Type B pancreatic cell (in vitro differentiated cells): ENCODE measurements around the gene HEATR1. TPM values are rescaled to one million over a fixed set of nuclear protein-coding genes. Genes with fewer than 3 reads are reported as not detected.
"Not testable (repeated sequence)": the region's sequence is repeated elsewhere in the genome, so short reads cannot be mapped to it uniquely, and the experiment has no call there.

Experiments used
- DNase-seq: peaks from one replicate; pipeline ENCODE4 v3.0.0; 2021; ENCODE audit warnings: mixed read lengths; ENCODE audit not compliant: unreplicated experiment; ENCODE audit errors: extremely low spot score
- H3K27ac Mint-ChIP-seq: 2 replicates; pipeline ENCODE4 v1.8.0; 2021; ENCODE audit warnings: mild to moderate bottlenecking, mixed read lengths
- H3K27me3 Mint-ChIP-seq: 2 replicates; pipeline ENCODE4 v1.8.0; 2021; ENCODE audit warnings: mixed read lengths
- H3K36me3 Mint-ChIP-seq: 2 replicates; pipeline ENCODE4 v1.8.0; 2021; ENCODE audit warnings: mixed read lengths
- H3K4me1 Mint-ChIP-seq: one replicate; pipeline ENCODE4 v1.8.0; 2021; ENCODE audit warnings: mixed read lengths; ENCODE audit not compliant: unreplicated experiment
- H3K4me3 Mint-ChIP-seq: 2 replicates; pipeline ENCODE4 v1.8.0; 2021; ENCODE audit warnings: mild to moderate bottlenecking, mixed read lengths
- H3K9me3 Mint-ChIP-seq: 2 replicates; pipeline ENCODE4 v1.8.0; 2021; ENCODE audit warnings: mixed read lengths
- total RNA-seq: library from RNA; stranded (reverse); gene quantifications from 2 replicates; pipeline ENCODE4 v1.2.1, GENCODE V29; 2021; ENCODE audit warnings: low replicate concordance
- TF ChIP-seq, protein P1 (sequence below): fragments of 200-600 bp; sonication (generic); conservative IDR thresholded peaks from 2 replicates; pipeline ENCODE4 v1.5.0; 2021; ENCODE audit warnings: antibody characterized with exemption, mild to moderate bottlenecking

The HEATR1 gene
- total RNA-seq, 1 donor from 2014 or later, result 51.5 TPM

DNA sequence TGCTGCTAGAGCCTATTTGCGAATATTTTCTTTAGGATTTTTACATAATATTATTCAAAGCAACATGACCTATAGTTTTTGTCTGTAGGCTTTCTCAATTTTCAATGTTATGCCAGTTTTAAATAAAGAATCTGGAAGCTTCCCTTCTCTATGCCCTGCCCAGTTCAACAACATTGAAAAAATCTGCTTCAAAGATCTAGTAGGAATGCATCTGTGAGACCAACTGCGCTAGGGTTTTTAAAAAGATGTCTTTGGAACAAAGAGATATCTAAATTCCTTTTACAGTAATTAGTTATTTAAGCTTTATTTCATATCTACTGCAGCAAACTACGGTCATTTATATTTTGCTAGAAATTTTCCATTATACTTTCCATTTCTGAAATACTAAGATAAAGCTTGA, 25.7 kb downstream of the HEATR1 start:
- Mint-ChIP-seq H3K36me3 (peaks cover 31% of the 10 kb centered on the region), H3K27me3 (no peaks in the 10 kb centered on the region), H3K4me1 (no peaks in the 10 kb centered on the region), H3K9me3 (no peaks in the 10 kb centered on the region), H3K27ac (no peak overlapping the region), H3K4me3 (no peak overlapping the region)
- DNase-seq, result no peak
- TF ChIP-seq, protein P1, sequence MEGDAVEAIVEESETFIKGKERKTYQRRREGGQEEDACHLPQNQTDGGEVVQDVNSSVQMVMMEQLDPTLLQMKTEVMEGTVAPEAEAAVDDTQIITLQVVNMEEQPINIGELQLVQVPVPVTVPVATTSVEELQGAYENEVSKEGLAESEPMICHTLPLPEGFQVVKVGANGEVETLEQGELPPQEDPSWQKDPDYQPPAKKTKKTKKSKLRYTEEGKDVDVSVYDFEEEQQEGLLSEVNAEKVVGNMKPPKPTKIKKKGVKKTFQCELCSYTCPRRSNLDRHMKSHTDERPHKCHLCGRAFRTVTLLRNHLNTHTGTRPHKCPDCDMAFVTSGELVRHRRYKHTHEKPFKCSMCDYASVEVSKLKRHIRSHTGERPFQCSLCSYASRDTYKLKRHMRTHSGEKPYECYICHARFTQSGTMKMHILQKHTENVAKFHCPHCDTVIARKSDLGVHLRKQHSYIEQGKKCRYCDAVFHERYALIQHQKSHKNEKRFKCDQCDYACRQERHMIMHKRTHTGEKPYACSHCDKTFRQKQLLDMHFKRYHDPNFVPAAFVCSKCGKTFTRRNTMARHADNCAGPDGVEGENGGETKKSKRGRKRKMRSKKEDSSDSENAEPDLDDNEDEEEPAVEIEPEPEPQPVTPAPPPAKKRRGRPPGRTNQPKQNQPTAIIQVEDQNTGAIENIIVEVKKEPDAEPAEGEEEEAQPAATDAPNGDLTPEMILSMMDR, result no peak

DNA sequence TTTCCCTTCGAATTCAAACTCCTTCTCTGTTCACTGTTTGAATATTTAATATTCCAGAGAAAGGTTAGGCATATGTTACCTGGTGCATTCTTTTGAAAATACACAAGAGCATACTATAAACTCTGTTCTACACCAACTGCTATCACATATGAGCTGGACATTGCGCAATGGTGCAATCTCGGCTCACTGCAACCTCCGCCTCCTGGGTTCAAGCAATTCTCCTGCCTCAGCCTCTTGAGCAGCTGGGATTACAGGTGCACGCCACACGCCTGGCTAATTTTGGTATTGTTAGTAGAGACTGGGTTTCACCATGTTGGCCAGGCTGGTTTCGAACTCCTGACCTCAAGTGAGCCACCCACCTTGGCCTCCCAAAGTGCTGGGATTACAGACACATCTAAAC, 27.3 kb downstream of the HEATR1 start:
- H3K4me1 Mint-ChIP-seq, H3K9me3 Mint-ChIP-seq, H3K27ac Mint-ChIP-seq, H3K27me3 Mint-ChIP-seq, DNase-seq, H3K4me3 Mint-ChIP-seq: not testable (repeated sequence)
- peaks cover 38% of the 10 kb centered on the region for H3K36me3 Mint-ChIP-seq

DNA sequence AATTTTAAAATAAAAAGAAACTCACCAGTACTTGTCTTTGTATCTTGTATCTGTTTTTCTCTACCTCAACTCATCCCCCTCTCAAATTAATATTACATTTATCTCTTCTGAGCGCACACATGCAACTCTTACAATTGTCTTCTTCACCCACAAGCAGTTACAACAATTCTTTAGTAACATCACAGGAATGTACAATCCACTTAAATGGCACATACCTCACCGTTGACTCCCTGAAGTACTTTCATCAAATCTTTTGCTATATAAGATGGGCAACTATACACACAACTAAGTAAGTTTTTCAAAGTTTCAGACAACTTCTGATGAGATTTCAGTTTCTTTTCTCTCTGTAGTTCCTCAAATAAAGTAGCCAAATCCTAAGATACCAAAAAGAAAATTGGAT, 28.3 kb downstream of the HEATR1 start:
- no peaks in the 10 kb centered on the region for H3K9me3 Mint-ChIP-seq
- no peak overlapping the region for H3K27ac Mint-ChIP-seq
- no peaks in the 10 kb centered on the region for H3K4me1 Mint-ChIP-seq
- H3K36me3 Mint-ChIP-seq, result peaks cover 30% of the 10 kb centered on the region
- TF ChIP-seq, protein P1, result no peak
- DNase-seq, result no peak
- H3K27me3 Mint-ChIP-seq, result no peaks in the 10 kb centered on the region
- no peak overlapping the region for H3K4me3 Mint-ChIP-seq

DNA sequence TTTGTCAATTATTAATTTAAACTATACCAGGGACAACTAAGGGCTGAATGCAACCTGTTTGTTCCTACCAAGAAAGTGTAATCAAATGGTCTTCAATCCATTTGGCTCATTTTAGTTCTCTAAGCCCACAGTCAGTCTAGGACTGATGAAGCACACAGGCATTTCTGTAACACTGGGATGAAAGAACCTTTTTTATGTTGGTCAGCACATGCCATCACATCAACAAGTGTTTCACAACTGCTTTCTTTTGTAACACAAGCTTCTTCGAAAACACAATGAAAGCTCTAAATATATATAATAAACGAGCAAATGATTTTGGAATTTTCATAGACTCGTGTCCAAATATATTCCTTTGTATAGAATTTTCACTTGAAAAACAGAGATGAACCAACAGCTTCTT, 28.8 kb downstream of the HEATR1 start:
- Mint-ChIP-seq H3K9me3 (no peaks in the 10 kb centered on the region), H3K27me3 (no peaks in the 10 kb centered on the region), H3K27ac (no peak overlapping the region), H3K4me3 (no peak overlapping the region), H3K4me1 (no peaks in the 10 kb centered on the region), H3K36me3 (peaks cover 29% of the 10 kb centered on the region)
- DNase-seq, result no peak
- TF ChIP-seq, protein P1, result no peak

- Mint-ChIP-seq H3K4me1 (no peaks in the 10 kb centered on the region), H3K9me3 (no peaks in the 10 kb centered on the region), H3K4me3 (no peak overlapping the region)
Observed at GRCh38 chr1:236568285-236568894, 35.9 kb downstream of the HEATR1 start.

GRCh38 chr1:236565530-236565929, 38.8 kb downstream of the HEATR1 start:
- no peak for DNase-seq
- Mint-ChIP-seq H3K36me3 (peaks cover 31% of the 10 kb centered on the region), H3K4me1 (no peaks in the 10 kb centered on the region), H3K9me3 (no peaks in the 10 kb centered on the region), H3K27ac (no peak overlapping the region), H3K27me3 (no peaks in the 10 kb centered on the region), H3K4me3 (no peak overlapping the region)
- TF ChIP-seq, protein P1, result no peak

More at GRCh38 chr1:236568285-236568894, 35.9 kb downstream of the HEATR1 start:
- Mint-ChIP-seq H3K36me3 (peaks cover 24% of the 10 kb centered on the region), H3K27ac (no peak overlapping the region), H3K27me3 (no peaks in the 10 kb centered on the region)
- TF ChIP-seq, protein P1, result no peak
- no peak for DNase-seq
